Hepatocyte (in vitro differentiated cells): Measurements from ENCODE around the gene BNIP5. TPM values are rescaled to one million over a fixed set of nuclear protein-coding genes. Genes with fewer than 3 reads are reported as not detected.
A peak's percentile ranks its signal among the peaks of the same experiment; 100 is the strongest.
"Not testable (repeated sequence)": the region's sequence is repeated elsewhere in the genome, so short reads cannot be mapped to it uniquely, and the experiment has no call there.

ENCODE experiments used
- DNase-seq: peaks from one replicate; pipeline ENCODE4 v3.0.0-alpha.2; 2016; ENCODE audit warnings: low spot score
- H2AFZ ChIP-seq: fragments of 200-600 bp; sonication (generic); 2 replicates; pipeline ENCODE4 v1.6.0; 2016; ENCODE audit warnings: antibody characterized with exemption, mild to moderate bottlenecking
- H3K27ac ChIP-seq: fragments of 200-600 bp; sonication (generic); 2 replicates; pipeline ENCODE4 v1.5.1; 2016; ENCODE audit warnings: mild to moderate bottlenecking
- H3K27me3 ChIP-seq: fragments of 200-600 bp; sonication (generic); 2 replicates; pipeline ENCODE4 v1.6.1; 2016
- H3K36me3 ChIP-seq: fragments of 200-600 bp; sonication (generic); replicated peaks from 2 replicates; pipeline ENCODE4 v1.5.1; 2016; ENCODE audit warnings: low read depth; ENCODE audit not compliant: insufficient read depth
- H3K4me1 ChIP-seq: fragments of 200-600 bp; sonication (generic); 2 replicates; pipeline ENCODE4 v1.5.1; 2016; ENCODE audit warnings: mild to moderate bottlenecking, moderate library complexity; ENCODE audit not compliant: insufficient read depth
- H3K4me2 ChIP-seq: fragments of 200-600 bp; sonication (generic); 2 replicates; pipeline ENCODE4 v1.6.0; 2016
- H3K4me3 ChIP-seq: fragments of 200-600 bp; sonication (generic); 2 replicates; pipeline ENCODE4 v1.5.1; 2016; ENCODE audit warnings: mild to moderate bottlenecking
- H3K79me2 ChIP-seq: fragments of 200-600 bp; sonication (generic); 2 replicates; pipeline ENCODE4 v1.6.0; 2017; ENCODE audit warnings: mild to moderate bottlenecking
- H3K9me2 ChIP-seq: fragments of 200-600 bp; sonication (generic); replicated peaks from 2 replicates; pipeline ENCODE4 v1.6.0; 2017; ENCODE audit warnings: mild to moderate bottlenecking; ENCODE audit not compliant: insufficient read depth
- H3K9me3 ChIP-seq: fragments of 200-600 bp; sonication (generic); 2 replicates; pipeline ENCODE4 v1.5.1; 2016; ENCODE audit warnings: low read depth, mild to moderate bottlenecking
- H4K20me1 ChIP-seq: fragments of 200-600 bp; sonication (generic); 2 replicates; pipeline ENCODE4 v1.6.0; 2016; ENCODE audit warnings: mild to moderate bottlenecking; ENCODE audit not compliant: insufficient read depth, poor library complexity, severe bottlenecking
- EZH2 ChIP-seq: fragments of 200-600 bp; sonication (generic); IDR thresholded peaks from 2 replicates; pipeline ENCODE4 v1.6.1; 2016; ENCODE audit warnings: antibody characterized with exemption, mild to moderate bottlenecking, borderline replicate concordance
- EZH2phosphoT487 ChIP-seq: fragments of 200-600 bp; sonication (generic); IDR thresholded peaks from one replicate; pipeline ENCODE4 v1.6.1; 2018; ENCODE audit warnings: antibody characterized with exemption, mild to moderate bottlenecking, low read depth, moderate library complexity; ENCODE audit not compliant: unreplicated experiment, severe bottlenecking
- WGBS: methylation state at CpG from one replicate; pipeline ENCODE4 v1.1.6; 2016; ENCODE audit warnings: low lambda C conversion rate; ENCODE audit errors: missing lambda C conversion rate; 5-methylcytosine and 5-hydroxymethylcytosine counted together
- polyA plus RNA-seq: library from polyadenylated mRNA; unstranded; fragments of >200 nt; fragmentation: Nextera tagmentation; extraction: Ambion mirVana; gene quantifications from 2 replicates; pipeline ENCODE4 v1.2.1, GENCODE V29; 2016
- total RNA-seq: library from RNA; depleted of rRNA; stranded (reverse); fragments of >200 nt; gene quantifications from 2 replicates; pipeline ENCODE4 v1.2.3, GENCODE V29; 2014
- TF ChIP-seq, protein P1 (sequence below): fragments of 200-600 bp; sonication (generic); IDR thresholded peaks from 2 replicates; pipeline ENCODE4 v1.5.1; 2016; ENCODE audit warnings: antibody characterized with exemption, mild to moderate bottlenecking; ENCODE audit not compliant: poor library complexity

BNIP5 gene
- total and polyA plus RNA-seq, 2 experiments from 2014 or later: 28.1 to 29.1 TPM

DNA sequence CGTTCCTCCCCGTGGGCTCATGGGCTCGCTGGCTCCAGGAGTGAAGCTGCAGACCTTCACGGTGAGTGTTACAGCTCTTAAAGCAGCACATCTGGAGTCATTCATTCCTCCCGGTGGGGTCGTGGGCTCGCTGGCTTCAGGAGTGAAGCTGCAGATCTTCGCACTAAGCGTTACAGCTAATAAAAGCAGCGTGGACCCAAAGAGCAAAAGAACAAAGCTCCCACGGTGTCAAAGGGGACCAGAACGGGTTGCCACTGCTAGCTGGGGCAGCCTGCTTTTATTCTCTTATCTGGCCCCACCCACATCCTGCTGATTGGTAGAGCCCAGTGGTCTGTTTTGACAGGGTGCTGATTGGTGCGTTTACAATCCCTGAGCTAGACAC is 26.7 kb upstream of the BNIP5 start:
- H3K79me2 ChIP-seq, H3K36me3 ChIP-seq, H4K20me1 ChIP-seq, H3K9me3 ChIP-seq, H3K9me2 ChIP-seq, DNase-seq, H3K4me3 ChIP-seq, H3K4me1 ChIP-seq, H2AFZ ChIP-seq, H3K27me3 ChIP-seq, H3K27ac ChIP-seq, H3K4me2 ChIP-seq: not testable (repeated sequence)
- WGBS: 88% methylated on average over 13 of the region's 13 CpGs

DNA sequence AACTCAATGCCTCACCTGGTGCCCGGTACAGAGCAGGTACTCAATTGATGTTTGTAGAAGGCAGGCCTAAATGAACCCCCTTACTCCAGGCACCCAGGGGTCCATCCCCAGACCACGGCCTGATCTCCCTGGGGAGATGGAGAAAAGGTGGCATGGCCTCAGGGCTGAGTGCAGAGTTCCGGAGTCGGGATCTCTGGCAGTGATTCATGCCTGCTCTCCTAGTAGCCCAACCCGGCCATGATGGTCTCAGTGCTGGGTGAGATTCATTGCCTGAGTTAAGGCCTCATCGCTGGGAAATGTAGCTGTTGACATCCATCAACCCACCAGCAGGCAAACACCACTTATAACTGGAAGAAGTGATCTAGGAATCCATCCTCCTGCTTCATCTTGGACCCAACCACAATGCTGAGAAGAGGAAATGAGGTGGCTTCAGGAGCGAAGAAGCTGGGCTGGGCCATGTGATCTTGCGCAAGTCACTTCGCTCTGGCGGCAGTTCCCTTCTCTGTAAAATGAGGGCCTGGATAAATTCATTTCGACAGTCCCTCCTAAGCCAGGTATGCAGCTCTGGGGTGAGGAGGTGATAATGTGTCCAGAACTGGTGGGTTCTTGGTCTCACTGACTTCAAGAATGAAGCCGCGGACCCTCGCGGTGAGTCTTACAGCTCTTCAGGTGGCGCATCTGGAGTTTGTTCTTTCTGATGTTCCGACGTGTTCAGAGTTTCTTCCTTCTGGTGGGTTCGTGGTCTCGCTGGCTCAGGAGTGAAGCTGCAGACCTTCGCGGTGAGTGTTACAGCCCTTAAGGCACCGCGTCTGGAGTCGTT is 26.1 kb upstream of the BNIP5 start:
- TF ChIP-seq EZH2 (no peak), EZH2phosphoT487 (no peak)
- TF ChIP-seq, protein P1, sequence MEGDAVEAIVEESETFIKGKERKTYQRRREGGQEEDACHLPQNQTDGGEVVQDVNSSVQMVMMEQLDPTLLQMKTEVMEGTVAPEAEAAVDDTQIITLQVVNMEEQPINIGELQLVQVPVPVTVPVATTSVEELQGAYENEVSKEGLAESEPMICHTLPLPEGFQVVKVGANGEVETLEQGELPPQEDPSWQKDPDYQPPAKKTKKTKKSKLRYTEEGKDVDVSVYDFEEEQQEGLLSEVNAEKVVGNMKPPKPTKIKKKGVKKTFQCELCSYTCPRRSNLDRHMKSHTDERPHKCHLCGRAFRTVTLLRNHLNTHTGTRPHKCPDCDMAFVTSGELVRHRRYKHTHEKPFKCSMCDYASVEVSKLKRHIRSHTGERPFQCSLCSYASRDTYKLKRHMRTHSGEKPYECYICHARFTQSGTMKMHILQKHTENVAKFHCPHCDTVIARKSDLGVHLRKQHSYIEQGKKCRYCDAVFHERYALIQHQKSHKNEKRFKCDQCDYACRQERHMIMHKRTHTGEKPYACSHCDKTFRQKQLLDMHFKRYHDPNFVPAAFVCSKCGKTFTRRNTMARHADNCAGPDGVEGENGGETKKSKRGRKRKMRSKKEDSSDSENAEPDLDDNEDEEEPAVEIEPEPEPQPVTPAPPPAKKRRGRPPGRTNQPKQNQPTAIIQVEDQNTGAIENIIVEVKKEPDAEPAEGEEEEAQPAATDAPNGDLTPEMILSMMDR: no peak
- Histone ChIP-seq H2AFZ (no peak overlapping the region), H3K36me3 (no peaks in the 10 kb centered on the region), H3K27me3 (no peaks in the 10 kb centered on the region), H3K79me2 (no peaks in the 10 kb centered on the region), H4K20me1 (no peaks in the 10 kb centered on the region), H3K4me3 (no peak overlapping the region), H3K4me1 (peaks cover 4% of the 10 kb centered on the region), H3K27ac (no peak overlapping the region), H3K4me2 (no peak overlapping the region), H3K9me2 (no peaks in the 10 kb centered on the region), H3K9me3 (no peaks in the 10 kb centered on the region)
- WGBS: 94% methylated on average over 24 of the region's 25 CpGs
- DNase-seq: no peak

DNA sequence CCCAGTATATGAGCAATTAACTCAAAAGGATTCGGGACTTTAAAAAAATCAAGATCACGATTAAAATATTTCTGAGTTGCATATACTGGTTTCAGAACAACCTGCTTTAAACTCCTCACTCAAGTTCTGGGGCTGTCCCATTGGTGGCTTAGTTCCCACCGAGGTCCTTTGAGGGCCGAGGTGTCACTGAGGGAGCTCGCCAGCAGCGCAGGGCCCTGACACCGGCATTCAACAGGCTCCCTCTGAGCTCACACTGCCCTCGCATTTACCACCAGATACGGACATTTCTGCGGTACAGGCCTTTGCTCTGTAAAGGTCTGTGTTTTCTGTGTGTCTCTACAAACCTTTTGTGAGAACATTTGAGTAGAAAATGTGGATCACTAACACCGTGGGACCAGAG is 24.4 kb upstream of the BNIP5 start:
- Histone ChIP-seq H3K79me2 (no peaks in the 10 kb centered on the region), H3K27ac (no peak overlapping the region), H2AFZ (no peak overlapping the region), H3K4me1 (peaks cover 4% of the 10 kb centered on the region), H3K27me3 (no peaks in the 10 kb centered on the region), H3K9me3 (no peaks in the 10 kb centered on the region), H3K36me3 (no peaks in the 10 kb centered on the region), H4K20me1 (no peaks in the 10 kb centered on the region), H3K4me2 (no peak overlapping the region), H3K9me2 (no peaks in the 10 kb centered on the region), H3K4me3 (no peak overlapping the region)
- WGBS: 90% methylated on average over 11 of the region's 11 CpGs
- TF ChIP-seq, protein P1: no peak
- TF ChIP-seq EZH2phosphoT487 (no peak), EZH2 (no peak)
- DNase-seq: no peak

DNA sequence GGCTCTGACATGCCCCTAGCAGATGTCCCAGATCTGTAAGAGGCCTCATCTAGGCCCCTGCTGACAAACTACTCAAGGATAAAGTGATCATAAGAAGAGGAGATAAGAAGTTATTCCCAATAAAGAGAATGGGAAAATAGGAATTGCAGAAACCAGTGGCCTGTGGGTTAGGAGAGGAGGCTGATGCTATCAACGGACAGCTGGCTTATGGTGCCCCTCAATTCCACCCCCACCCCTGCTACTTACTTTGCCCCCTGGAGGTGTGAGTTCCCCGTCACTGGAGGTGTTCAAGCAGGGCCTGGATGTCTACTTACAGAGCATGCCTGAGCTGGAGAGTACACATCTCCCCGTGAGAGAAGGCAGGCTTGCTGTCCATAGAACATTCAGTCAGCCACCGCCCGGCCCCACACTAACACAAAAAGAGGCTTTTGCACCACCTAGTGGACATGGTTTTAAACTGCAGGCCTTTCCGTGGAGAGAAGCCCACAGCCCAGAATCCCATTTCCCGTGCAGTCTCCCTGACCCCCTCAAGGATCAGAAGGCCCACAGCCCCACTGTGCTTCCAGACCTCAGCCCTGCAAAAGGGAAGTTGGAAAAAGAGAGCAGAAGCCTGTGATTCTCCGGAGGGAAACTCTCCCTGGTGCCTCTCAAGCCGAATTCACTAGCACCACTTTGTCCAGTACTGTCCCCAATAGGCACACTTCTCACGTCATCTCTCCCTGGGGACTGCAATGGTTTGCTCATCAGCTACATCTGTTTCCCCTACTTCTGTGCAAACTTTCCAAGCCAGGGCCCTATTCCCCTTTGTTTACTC is 23.8 kb upstream of the BNIP5 start:
- Histone ChIP-seq H3K79me2 (no peaks in the 10 kb centered on the region), H3K4me2 (no peak overlapping the region), H3K27me3 (no peaks in the 10 kb centered on the region), H4K20me1 (no peaks in the 10 kb centered on the region), H3K4me3 (no peak overlapping the region), H3K4me1 (peaks cover 4% of the 10 kb centered on the region), H2AFZ (no peak overlapping the region), H3K9me2 (no peaks in the 10 kb centered on the region), H3K27ac (peak overlapping the region; percentile 11), H3K36me3 (no peaks in the 10 kb centered on the region), H3K9me3 (no peaks in the 10 kb centered on the region)
- peak; percentile 94 for DNase-seq
- TF ChIP-seq, protein P1: peak; percentile 87
- TF ChIP-seq EZH2: no peak
- no peak for TF ChIP-seq EZH2phosphoT487
- 29% methylated on average over 10 of the region's 10 CpGs for WGBS
